H9 (cell line): Measurements from ENCODE around the gene DNAI2. TPM values are rescaled to one million over a fixed set of nuclear protein-coding genes. Genes with fewer than 3 reads are reported as not detected.
A peak's percentile ranks its signal among the peaks of the same experiment; 100 is the strongest.

Source experiments
- DNase-seq: peaks from one replicate; pipeline ENCODE4 v3.0.0-alpha.2; 2017
- H2AFZ ChIP-seq: one replicate; pipeline ENCODE4 v1.6.1; 2013; ENCODE audit warnings: mild to moderate bottlenecking, low read length, control low read depth, moderate library complexity
- H2AK5ac ChIP-seq: 2 replicates; pipeline ENCODE4 v1.6.1; 2013; ENCODE audit warnings: low read length, control low read depth, mixed read lengths; ENCODE audit not compliant: insufficient read length
- H2BK120ac ChIP-seq: one replicate; pipeline ENCODE4 v1.6.1; 2013; ENCODE audit warnings: low read depth, mild to moderate bottlenecking, low read length, control low read depth, inconsistent platforms; ENCODE audit not compliant: poor library complexity, severe bottlenecking
- H2BK12ac ChIP-seq: 2 replicates; pipeline ENCODE4 v1.6.1; 2013; ENCODE audit warnings: low read length, control low read depth, mixed read lengths, low read depth; ENCODE audit not compliant: insufficient read length
- H2BK15ac ChIP-seq: 2 replicates; pipeline ENCODE4 v1.6.1; 2013; ENCODE audit warnings: low read depth, low read length, control low read depth
- H2BK20ac ChIP-seq: one replicate; pipeline ENCODE4 v1.6.1; 2013; ENCODE audit warnings: low read depth, mild to moderate bottlenecking, low read length, control low read depth, inconsistent platforms; ENCODE audit not compliant: poor library complexity, severe bottlenecking
- H2BK5ac ChIP-seq: 2 replicates; pipeline ENCODE4 v1.6.1; 2013; ENCODE audit warnings: low read length, control low read depth, mixed read lengths; ENCODE audit not compliant: insufficient read length
- H3K14ac ChIP-seq: 2 replicates; pipeline ENCODE4 v1.6.1; 2013; ENCODE audit warnings: low read length, control low read depth; ENCODE audit not compliant: insufficient read depth
- H3K18ac ChIP-seq: 2 replicates; pipeline ENCODE4 v1.6.1; 2013; ENCODE audit warnings: low read depth, mild to moderate bottlenecking, mixed read lengths, low read length, control low read depth; ENCODE audit not compliant: insufficient read length
- H3K23ac ChIP-seq: 2 replicates; pipeline ENCODE4 v1.6.1; 2013; ENCODE audit warnings: low read length, control low read depth, mixed read lengths, low read depth; ENCODE audit not compliant: insufficient read length
- H3K23me2 ChIP-seq: 2 replicates; pipeline ENCODE4 v1.6.1; 2013; ENCODE audit warnings: low read depth, mild to moderate bottlenecking, mixed read lengths, low read length, control low read depth; ENCODE audit not compliant: insufficient read length, poor library complexity, severe bottlenecking
- H3K27ac ChIP-seq: 2 replicates; pipeline ENCODE4 v1.5.1; 2013; ENCODE audit warnings: low read length, control low read depth, mixed read lengths, low read depth; ENCODE audit not compliant: insufficient read length
- H3K27me3 ChIP-seq: 2 replicates; pipeline ENCODE4 v1.6.1; 2013; ENCODE audit warnings: low read length, control low read depth, inconsistent platforms; ENCODE audit not compliant: insufficient read depth
- H3K4ac ChIP-seq: 2 replicates; pipeline ENCODE4 v1.6.1; 2013; ENCODE audit warnings: low read depth, mild to moderate bottlenecking, control low read depth, inconsistent platforms, low read length, moderate library complexity
- H3K4me1 ChIP-seq: 2 replicates; pipeline ENCODE4 v1.6.1; 2013; ENCODE audit warnings: low read length, control low read depth, inconsistent platforms; ENCODE audit not compliant: insufficient read depth
- H3K4me2 ChIP-seq: 2 replicates; pipeline ENCODE4 v1.6.1; 2013; ENCODE audit warnings: low read length, control low read depth, mixed read lengths; ENCODE audit not compliant: insufficient read length, insufficient read depth
- H3K56ac ChIP-seq: 2 replicates; pipeline ENCODE4 v1.6.1; 2013; ENCODE audit warnings: low read depth, mild to moderate bottlenecking, mixed read lengths, low read length, control low read depth; ENCODE audit not compliant: insufficient read length
- H3K79me1 ChIP-seq: 2 replicates; pipeline ENCODE4 v1.6.1; 2013; ENCODE audit warnings: low read depth, mild to moderate bottlenecking, moderate library complexity, low read length, control low read depth, inconsistent platforms; ENCODE audit not compliant: insufficient read depth, poor library complexity, severe bottlenecking
- H3K79me2 ChIP-seq: 2 replicates; pipeline ENCODE4 v1.6.1; 2013; ENCODE audit warnings: low read length, control low read depth, inconsistent platforms; ENCODE audit not compliant: insufficient read depth
- H3K9ac ChIP-seq: 2 replicates; pipeline ENCODE4 v1.6.1; 2013; ENCODE audit warnings: low read length, control low read depth, mixed read lengths; ENCODE audit not compliant: insufficient read length; ENCODE audit errors: extremely low read depth
- H3K9me3 ChIP-seq: one replicate; pipeline ENCODE4 v1.6.1; 2013; ENCODE audit warnings: low read depth, low read length, inconsistent platforms; ENCODE audit not compliant: control insufficient read depth
- H3T11ph ChIP-seq: one replicate; pipeline ENCODE4 v1.6.1; 2013; ENCODE audit warnings: mild to moderate bottlenecking, low read length, control low read depth, inconsistent platforms
- H4K20me1 ChIP-seq: one replicate; pipeline ENCODE4 v1.6.1; 2013; ENCODE audit not compliant: control insufficient read depth, insufficient read length, insufficient read depth
- H4K5ac ChIP-seq: 2 replicates; pipeline ENCODE4 v1.6.1; 2013; ENCODE audit warnings: low read depth, mild to moderate bottlenecking, mixed read lengths, low read length, control low read depth; ENCODE audit not compliant: insufficient read length
- H4K8ac ChIP-seq: replicated peaks from 2 replicates; pipeline ENCODE4 v1.6.1; 2013; ENCODE audit warnings: low read length, control low read depth, mixed read lengths, low read depth; ENCODE audit not compliant: insufficient read length
- H4K91ac ChIP-seq: 2 replicates; pipeline ENCODE4 v1.6.1; 2013; ENCODE audit warnings: low read depth, mild to moderate bottlenecking, moderate library complexity, mixed read lengths, low read length, control low read depth; ENCODE audit not compliant: insufficient read length
- H3K27ac Mint-ChIP-seq, 3 experiments: 2 replicates in 2 of 3; 3 replicates in 1 of 3; pipeline ENCODE4 v1.8.0; 2020 to 2021; ENCODE audit warnings: mixed read lengths in 3 of 3, mild to moderate bottlenecking in 1 of 3, moderate library complexity in 1 of 3
- H3K27me3 Mint-ChIP-seq: 2 replicates; pipeline ENCODE4 v1.8.0; 2021; ENCODE audit warnings: low read depth, mild to moderate bottlenecking, moderate library complexity, mixed read lengths
- H3K36me3 Mint-ChIP-seq, 3 experiments: 2 replicates in 2 of 3; 3 replicates in 1 of 3; pipeline ENCODE4 v1.8.0; 2020 to 2021; ENCODE audit warnings: low read depth in 3 of 3, mixed read lengths in 3 of 3; ENCODE audit not compliant: insufficient read depth in 1 of 3
- H3K4me1 Mint-ChIP-seq, 2 experiments: 2 replicates each; pipeline ENCODE4 v1.8.0; 2020; ENCODE audit warnings: mixed read lengths in 2 of 2
- H3K4me3 Mint-ChIP-seq, 2 experiments: 2 replicates in 1 of 2; 3 replicates in 1 of 2; pipeline ENCODE4 v1.8.0; 2020 to 2021; ENCODE audit warnings: mild to moderate bottlenecking in 2 of 2, mixed read lengths in 2 of 2, moderate library complexity in 1 of 2
- H3K9me3 Mint-ChIP-seq, 2 experiments: 2 replicates in 1 of 2; 3 replicates in 1 of 2; pipeline ENCODE4 v1.8.0; 2020; ENCODE audit warnings: mild to moderate bottlenecking in 2 of 2, mixed read lengths in 2 of 2, moderate library complexity in 1 of 2
- WGBS: extraction: QIAGEN DNeasy Blood & Tissue Kit; methylation state at CpG from one replicate; pipeline ENCODE4 v1.1.7; 2013; ENCODE audit warnings: missing lambda C conversion rate, low lambda C conversion rate, mixed read lengths; ENCODE audit not compliant: insufficient read length; ENCODE audit errors: extremely low coverage; 5-methylcytosine and 5-hydroxymethylcytosine counted together
- total RNA-seq: library from RNA; stranded (reverse); gene quantifications from 2 replicates; pipeline ENCODE4 v1.2.1, GENCODE V29; 2021
- TF ChIP-seq, protein P1 (sequence below): fragments of 200-600 bp; sonication (generic); conservative IDR thresholded peaks from 3 replicates; pipeline ENCODE4 v1.8.0; 2021; ENCODE audit warnings: antibody characterized with exemption, mild to moderate bottlenecking

Gene DNAI2
- total RNA-seq, 1 experiment from 2014 or later: not detected

DNA sequence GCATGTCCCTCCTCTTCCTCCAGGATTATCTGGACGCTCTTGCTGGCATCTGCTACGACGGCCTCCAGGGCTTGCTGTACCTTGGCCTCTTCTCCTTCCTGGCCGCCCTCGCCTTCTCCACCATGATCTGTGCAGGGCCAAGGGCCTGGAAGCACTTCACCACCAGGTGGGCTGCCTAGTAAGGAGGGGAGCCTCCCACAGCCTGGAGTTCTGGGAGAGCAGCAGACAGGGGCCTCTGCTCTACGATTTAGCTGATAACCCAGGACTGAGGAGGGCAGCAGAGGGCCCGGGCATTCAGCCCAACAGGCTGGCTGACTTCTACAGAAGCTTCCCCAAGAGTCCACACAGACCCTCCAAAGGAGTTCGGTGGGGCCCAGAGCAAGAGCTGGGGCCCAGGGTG lies 21.8 kb upstream of the DNAI2 start:
- no peak overlapping the region for H3K4ac ChIP-seq
- H3K27me3 Mint-ChIP-seq: peaks cover 10% of the 10 kb centered on the region
- peaks cover 0 to 5% of the 10 kb centered on the region in 2 experiments; a peak in 4 of 5 replicates for H3K9me3 Mint-ChIP-seq
- H2BK12ac ChIP-seq: no peak overlapping the region
- no peak overlapping the region for H3K4me3 Mint-ChIP-seq
- H2BK20ac ChIP-seq: no peak overlapping the region
- no peak overlapping the region for H3K9ac ChIP-seq
- no peaks in the 10 kb centered on the region for H3K4me1 ChIP-seq
- H2AK5ac ChIP-seq: no peak overlapping the region
- no peak overlapping the region for H3K14ac ChIP-seq
- no peak overlapping the region for H4K91ac ChIP-seq
- H3K36me3 Mint-ChIP-seq: peaks cover 0 to 6% (median 5%) of the 10 kb centered on the region in 3 experiments; a peak in 5 of 7 replicates
- no peak overlapping the region for H3K27ac ChIP-seq
- no peak overlapping the region for H3T11ph ChIP-seq
- peaks cover 5 to 18% of the 10 kb centered on the region in 2 experiments for H3K4me1 Mint-ChIP-seq
- no peaks in the 10 kb centered on the region for H3K9me3 ChIP-seq
- DNase-seq: no peak
- H3K79me1 ChIP-seq: no peaks in the 10 kb centered on the region
- H4K8ac ChIP-seq: no peak overlapping the region
- H4K20me1 ChIP-seq: no peaks in the 10 kb centered on the region
- no peak overlapping the region for H3K23ac ChIP-seq
- H3K27me3 ChIP-seq: no peaks in the 10 kb centered on the region
- H3K23me2 ChIP-seq: no peaks in the 10 kb centered on the region
- TF ChIP-seq, protein P1, sequence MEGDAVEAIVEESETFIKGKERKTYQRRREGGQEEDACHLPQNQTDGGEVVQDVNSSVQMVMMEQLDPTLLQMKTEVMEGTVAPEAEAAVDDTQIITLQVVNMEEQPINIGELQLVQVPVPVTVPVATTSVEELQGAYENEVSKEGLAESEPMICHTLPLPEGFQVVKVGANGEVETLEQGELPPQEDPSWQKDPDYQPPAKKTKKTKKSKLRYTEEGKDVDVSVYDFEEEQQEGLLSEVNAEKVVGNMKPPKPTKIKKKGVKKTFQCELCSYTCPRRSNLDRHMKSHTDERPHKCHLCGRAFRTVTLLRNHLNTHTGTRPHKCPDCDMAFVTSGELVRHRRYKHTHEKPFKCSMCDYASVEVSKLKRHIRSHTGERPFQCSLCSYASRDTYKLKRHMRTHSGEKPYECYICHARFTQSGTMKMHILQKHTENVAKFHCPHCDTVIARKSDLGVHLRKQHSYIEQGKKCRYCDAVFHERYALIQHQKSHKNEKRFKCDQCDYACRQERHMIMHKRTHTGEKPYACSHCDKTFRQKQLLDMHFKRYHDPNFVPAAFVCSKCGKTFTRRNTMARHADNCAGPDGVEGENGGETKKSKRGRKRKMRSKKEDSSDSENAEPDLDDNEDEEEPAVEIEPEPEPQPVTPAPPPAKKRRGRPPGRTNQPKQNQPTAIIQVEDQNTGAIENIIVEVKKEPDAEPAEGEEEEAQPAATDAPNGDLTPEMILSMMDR: peak; percentile 16; the same call in 1 of the 3 replicates
- H3K56ac ChIP-seq: no peak overlapping the region
- no peak overlapping the region for H4K5ac ChIP-seq
- H2AFZ ChIP-seq: no peak overlapping the region
- H2BK5ac ChIP-seq: no peak overlapping the region
- no peak overlapping the region for H3K4me2 ChIP-seq
- no peak overlapping the region for H2BK15ac ChIP-seq
- no peak overlapping the region for H3K27ac Mint-ChIP-seq
- H3K18ac ChIP-seq: no peak overlapping the region
- no peak overlapping the region for H2BK120ac ChIP-seq
- no peaks in the 10 kb centered on the region for H3K79me2 ChIP-seq
- no CpG with 5 or more reads among the region's 8 CpGs for WGBS
